ENCODE measurements around the gene RPN2. TPM values are rescaled to one million over a fixed set of nuclear protein-coding genes. Genes with fewer than 3 reads are reported as not detected.
"Not testable (repeated sequence)": the region's sequence is repeated elsewhere in the genome, so short reads cannot be mapped to it uniquely, and the experiment has no call there.

RPN2 gene
- total RNA-seq: 100 to 1,000 TPM; 123 to 125 TPM

DNA sequence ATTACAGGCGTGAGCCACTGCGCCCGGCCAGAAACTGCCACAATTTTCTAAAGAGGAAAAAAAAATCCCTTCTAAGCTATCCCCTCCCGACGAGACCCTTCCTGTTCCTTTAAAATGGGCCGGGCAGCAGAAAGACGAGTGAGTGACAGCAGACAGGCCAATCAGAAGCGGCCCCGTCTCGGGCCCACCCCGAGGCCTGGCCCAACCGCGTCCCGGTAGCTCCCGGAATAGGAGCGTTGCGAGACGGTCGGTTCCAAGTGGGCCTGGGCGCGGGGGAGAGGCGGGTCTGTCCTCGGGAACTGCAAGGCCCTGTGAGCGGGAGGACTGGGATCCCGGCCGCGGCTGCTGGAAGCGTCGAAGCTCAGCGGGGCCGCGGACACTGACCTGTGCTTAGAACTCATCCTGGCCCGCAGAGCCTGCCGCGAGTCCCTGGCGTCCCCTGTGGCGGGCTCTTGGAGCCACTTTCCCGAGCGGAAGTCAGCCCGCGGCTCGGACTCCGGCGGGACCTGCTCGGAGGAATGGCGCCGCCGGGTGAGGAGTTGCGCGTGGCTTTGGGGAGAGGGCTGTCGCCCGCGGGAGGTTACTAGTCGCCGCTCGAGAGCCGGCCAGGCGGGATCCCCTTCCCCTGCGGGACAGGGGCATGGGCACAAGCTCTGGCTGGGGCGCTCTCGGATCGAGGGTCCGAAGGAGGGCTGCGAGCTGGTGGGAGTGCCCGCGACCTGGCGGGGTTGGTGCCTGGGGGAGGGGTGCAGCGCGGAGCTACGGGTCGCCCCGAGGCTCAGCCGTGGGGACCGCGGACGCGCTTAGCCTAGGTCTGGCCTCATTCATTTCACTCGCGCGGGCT is at the start of gene RPN2, which contains the start of gene MROH8:
TSS of gene RPN2 (plus strand) at position 492 of the 844 bp plus-strand sequence. CDS start at position 519, 27 bp downstream.
TSS of gene MROH8 (minus strand) at position 710 of the 844 bp plus-strand sequence.
- intact Hi-C loops (cut with micrococcal nuclease): loop anchor here (1.0 to 10.0 kb wide), 3 partner anchors 13 to 164 kb away; no protein-coding TSS in a partner anchor
- Mint-ChIP-seq H3K4me1 (ENCODE audit: low read depth) (peaks cover 33% of the 10 kb centered on the region), H3K9me3 (no peaks in the 10 kb centered on the region), H3K27me3 (no peaks in the 10 kb centered on the region), H3K4me3 (peak within 1 kb of the TSS; percentile 95), H3K36me3 (peaks cover 15% of the 10 kb centered on the region), H3K27ac (peak within 1 kb of the TSS; percentile 96)
- DNase-seq: peak; percentile 98
- CTCF ChIA-PET: interaction anchor here (0.6 to 4.1 kb wide), 9 partner anchors 12 to 341 kb away, joined by 3 to 43 read pairs (median 4); partner anchors contain the start of gene RBL1
- POLR2A ChIA-PET: interaction anchor here (0.6 to 1.7 kb wide), 9 partner anchors 10 to 854 kb away, joined by 3 to 24 read pairs (median 5); partner anchors contain the start of genes BLCAP, MANBAL, RBL1 and RPRD1B

DNA sequence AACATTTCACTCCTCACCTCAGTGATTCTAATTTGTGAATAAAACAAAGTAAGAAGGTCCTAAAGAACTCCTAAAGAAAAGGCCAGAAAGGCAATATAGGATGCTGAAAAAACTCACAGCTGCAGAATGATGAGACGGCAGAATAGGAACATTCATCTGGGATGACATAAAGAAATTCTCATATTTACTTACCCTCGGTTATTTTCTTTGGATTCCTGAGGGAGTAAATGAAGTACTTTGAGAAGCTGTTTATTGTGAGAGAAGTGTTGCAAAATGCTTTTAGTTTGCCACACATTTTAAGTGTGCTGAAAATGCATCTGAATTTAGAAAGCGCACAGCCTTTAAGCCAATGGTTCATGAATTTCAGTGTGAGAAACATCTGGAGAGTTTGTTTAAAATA is 47.6 kb upstream of the RPN2 start:
- H3K36me3 Mint-ChIP-seq: no peaks in the 10 kb centered on the region
- DNase-seq: no peak
- H3K9me3 Mint-ChIP-seq: no peaks in the 10 kb centered on the region
- intact Hi-C loops (cut with micrococcal nuclease): no loop called here
- H3K4me3 Mint-ChIP-seq: no peak overlapping the region
- CTCF ChIA-PET: no interaction called here
- peaks cover 1% of the 10 kb centered on the region for H3K27me3 Mint-ChIP-seq
- no peak overlapping the region for H3K27ac Mint-ChIP-seq
- POLR2A ChIA-PET: no interaction called here
- no peaks in the 10 kb centered on the region for H3K4me1 Mint-ChIP-seq (ENCODE audit: low read depth)

DNA sequence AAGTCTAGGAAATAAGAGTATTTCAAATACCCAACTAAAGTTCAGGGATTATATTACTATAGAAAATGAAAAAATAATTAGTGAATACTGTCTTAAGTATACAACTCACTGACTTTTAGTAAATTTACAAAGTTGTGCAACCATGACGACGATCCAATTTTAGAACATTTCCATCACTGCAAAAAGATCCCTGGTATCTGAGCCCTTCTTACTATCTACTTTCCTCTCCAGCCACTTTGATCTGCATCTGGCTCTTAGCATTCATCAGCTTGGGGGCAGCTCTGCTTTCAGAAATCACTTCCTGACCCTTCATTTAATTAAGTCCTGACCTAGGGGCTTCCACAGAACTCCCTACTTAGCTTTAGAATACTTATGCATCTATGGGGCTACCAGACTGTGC is 45.2 kb upstream of the RPN2 start:
- no peaks in the 10 kb centered on the region for H3K9me3 Mint-ChIP-seq
- no peak for DNase-seq
- ChIA-PET POLR2A (no interaction called here), CTCF (no interaction called here)
- no peaks in the 10 kb centered on the region for H3K36me3 Mint-ChIP-seq
- intact Hi-C loops (cut with micrococcal nuclease): no loop called here
- no peak overlapping the region for H3K4me3 Mint-ChIP-seq
- no peaks in the 10 kb centered on the region for H3K4me1 Mint-ChIP-seq (ENCODE audit: low read depth)
- H3K27ac Mint-ChIP-seq: no peak overlapping the region
- H3K27me3 Mint-ChIP-seq: peaks cover 1% of the 10 kb centered on the region

DNA sequence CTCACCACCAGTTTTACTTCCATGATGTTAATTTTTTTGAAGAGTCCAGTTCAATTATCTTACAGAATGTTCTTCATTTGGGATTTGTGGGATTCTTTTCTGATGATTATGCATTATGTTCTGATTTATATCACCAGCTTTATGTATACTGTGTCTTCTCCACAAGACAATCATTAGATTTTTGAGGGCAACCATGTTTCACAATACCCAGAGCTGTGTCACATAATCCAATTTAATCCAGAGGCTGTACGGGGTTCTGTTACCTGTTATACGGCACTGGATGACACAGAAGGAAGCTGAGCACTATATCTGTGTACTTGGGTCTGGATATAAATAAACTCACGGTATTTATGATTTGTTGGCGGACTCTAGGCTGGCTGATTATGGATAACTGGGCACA is 41.6 kb upstream of the RPN2 start:
- ChIA-PET CTCF (no interaction called here), POLR2A (no interaction called here)
- Mint-ChIP-seq H3K27ac (no peak overlapping the region), H3K4me3 (no peak overlapping the region), H3K4me1 (ENCODE audit: low read depth) (no peaks in the 10 kb centered on the region), H3K27me3 (peaks cover 1% of the 10 kb centered on the region), H3K9me3 (no peaks in the 10 kb centered on the region), H3K36me3 (no peaks in the 10 kb centered on the region)
- intact Hi-C loops (cut with micrococcal nuclease): no loop called here
- DNase-seq: no peak

DNA sequence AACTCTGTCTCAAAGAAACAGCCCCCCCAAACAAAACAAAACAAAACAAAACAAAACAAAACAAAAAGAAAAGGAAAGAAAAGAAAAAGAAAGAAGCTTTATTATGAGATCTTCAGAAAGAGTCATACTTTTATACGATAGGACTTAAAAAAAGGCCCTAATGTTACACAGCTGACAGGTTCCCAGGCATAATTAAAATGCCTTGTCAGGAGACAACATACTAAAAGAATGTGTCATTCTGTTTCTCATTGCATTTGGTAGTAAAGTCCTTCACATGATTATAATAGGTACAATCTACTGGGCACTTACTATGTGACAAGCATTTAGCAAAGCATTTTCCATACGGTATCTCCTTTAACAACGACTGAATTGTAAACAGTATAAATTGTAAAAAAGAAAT is 36.4 kb upstream of the RPN2 start:
- H3K27ac Mint-ChIP-seq: no peak overlapping the region
- POLR2A ChIA-PET: no interaction called here
- CTCF ChIA-PET: no interaction called here

DNA sequence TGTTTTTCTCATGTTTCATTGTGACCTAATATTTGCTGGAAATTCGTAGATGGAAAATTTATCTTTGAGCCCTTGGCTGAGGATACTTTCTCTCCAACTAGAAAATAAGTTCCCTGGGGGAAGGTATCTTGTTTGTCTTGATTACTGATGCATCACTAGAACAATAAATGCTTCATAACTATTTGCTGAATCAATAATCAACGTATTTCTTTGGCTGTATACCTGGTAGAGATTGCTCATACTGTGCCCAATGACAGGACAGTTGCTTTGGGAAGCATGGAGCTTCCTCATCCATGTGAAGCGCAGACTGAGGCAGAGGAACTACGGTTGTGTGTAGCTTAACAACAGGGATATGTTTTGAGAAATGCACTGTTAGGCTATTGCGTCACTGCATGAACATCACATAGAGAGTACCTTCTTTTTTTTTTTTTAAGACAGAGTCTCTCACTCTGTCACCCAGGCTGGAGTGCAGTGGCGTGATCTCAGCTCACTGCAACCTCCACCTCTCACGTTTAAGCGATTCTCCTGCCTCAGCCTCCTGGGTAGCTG is 34.2 kb upstream of the RPN2 start:
- H3K9me3 Mint-ChIP-seq: no peaks in the 10 kb centered on the region
- intact Hi-C loops (cut with micrococcal nuclease): no loop called here
- H3K36me3 Mint-ChIP-seq: no peaks in the 10 kb centered on the region
- H3K4me3 Mint-ChIP-seq: no peak overlapping the region
- no peaks in the 10 kb centered on the region for H3K4me1 Mint-ChIP-seq (ENCODE audit: low read depth)
- H3K27ac Mint-ChIP-seq: no peak overlapping the region
- CTCF ChIA-PET: no interaction called here
- POLR2A ChIA-PET: interaction anchor here (0.9 kb wide), 1 partner anchor 9 kb away, joined by 4 read pairs; no protein-coding TSS in a partner anchor
- no peaks in the 10 kb centered on the region for H3K27me3 Mint-ChIP-seq
- no peak for DNase-seq

More for the DNA sequence above, 36.4 kb upstream of the RPN2 start:
- H3K36me3 Mint-ChIP-seq: no peaks in the 10 kb centered on the region
- H3K4me1 Mint-ChIP-seq (ENCODE audit: low read depth): no peaks in the 10 kb centered on the region
- intact Hi-C loops (cut with micrococcal nuclease): no loop called here
- no peaks in the 10 kb centered on the region for H3K27me3 Mint-ChIP-seq
- no peak for DNase-seq
- H3K9me3 Mint-ChIP-seq: no peaks in the 10 kb centered on the region
- H3K4me3 Mint-ChIP-seq: no peak overlapping the region

DNA sequence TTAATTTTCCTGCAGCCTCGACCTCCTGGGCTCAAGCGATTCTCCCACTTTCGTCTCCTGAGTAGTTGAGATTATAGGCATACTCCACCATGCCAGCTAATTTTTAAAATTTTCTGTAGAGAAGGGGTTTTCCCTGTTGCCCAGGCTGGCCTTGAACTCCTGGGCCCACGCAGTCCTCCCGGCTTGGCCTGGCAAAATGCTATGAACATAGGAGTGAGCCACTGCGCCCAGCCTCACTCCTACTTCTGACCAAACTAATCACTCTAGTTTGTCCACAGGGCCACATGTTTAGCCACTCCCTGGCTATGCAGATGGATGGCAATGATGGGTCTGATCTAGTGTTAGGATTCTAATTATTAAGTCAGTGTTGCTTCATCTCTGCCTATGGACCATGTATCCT is 31.9 kb upstream of the RPN2 start:
- ChIA-PET POLR2A (no interaction called here), CTCF (no interaction called here)
- H3K27me3 Mint-ChIP-seq: no peaks in the 10 kb centered on the region
- DNase-seq: no peak
- no peak overlapping the region for H3K4me3 Mint-ChIP-seq
- H3K4me1 Mint-ChIP-seq (ENCODE audit: low read depth): no peaks in the 10 kb centered on the region
- H3K36me3 Mint-ChIP-seq: no peaks in the 10 kb centered on the region
- no peaks in the 10 kb centered on the region for H3K9me3 Mint-ChIP-seq
- intact Hi-C loops (cut with micrococcal nuclease): no loop called here
- H3K27ac Mint-ChIP-seq: no peak overlapping the region

DNA sequence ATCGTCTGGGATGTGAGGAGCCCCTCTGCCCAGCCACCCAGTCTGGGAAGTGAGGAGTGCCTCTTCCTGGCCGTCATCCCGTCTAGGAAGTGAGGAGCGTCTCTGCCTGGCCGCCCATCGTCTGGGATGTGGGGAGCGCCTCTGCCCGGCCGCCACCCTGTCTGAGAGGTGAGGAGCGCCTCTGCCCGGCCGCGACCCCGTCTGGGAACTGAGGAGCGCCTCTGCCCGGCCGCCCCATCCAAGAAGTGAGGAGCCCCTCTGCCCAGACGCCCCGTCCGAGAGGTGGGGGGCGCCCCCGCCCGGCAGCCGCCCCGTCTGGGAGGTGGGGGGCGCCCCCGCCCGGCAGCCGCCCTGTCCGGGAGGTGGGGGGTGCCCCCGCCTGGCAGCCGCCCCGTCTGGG is 28.3 kb upstream of the RPN2 start:
- H3K27ac Mint-ChIP-seq; intact Hi-C loops (cut with micrococcal nuclease); POLR2A ChIA-PET; H3K36me3 Mint-ChIP-seq; CTCF ChIA-PET; DNase-seq; H3K27me3 Mint-ChIP-seq; H3K4me1 Mint-ChIP-seq (ENCODE audit: low read depth); H3K4me3 Mint-ChIP-seq; H3K9me3 Mint-ChIP-seq: not testable (repeated sequence)

DNA sequence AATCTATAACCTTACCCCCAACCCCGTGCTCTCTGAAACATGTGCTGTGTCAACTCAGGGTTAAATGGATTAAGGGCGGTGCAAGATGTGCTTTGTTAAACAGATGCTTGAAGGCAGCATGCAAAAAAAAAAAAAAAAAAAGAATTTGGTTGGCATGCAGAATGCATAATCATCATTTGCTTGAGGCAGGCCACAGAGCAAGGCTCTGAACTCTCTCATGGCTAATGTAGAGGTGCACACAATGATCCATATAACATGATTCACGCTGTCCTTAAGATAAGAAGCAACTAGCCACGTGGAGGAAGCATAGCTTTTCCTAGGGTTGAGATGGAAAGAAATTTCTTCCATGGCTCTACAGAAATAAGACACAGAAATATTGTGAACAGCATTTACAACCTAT is 27.6 kb upstream of the RPN2 start:
- Mint-ChIP-seq H3K27me3 (no peaks in the 10 kb centered on the region), H3K27ac (no peak overlapping the region), H3K36me3 (no peaks in the 10 kb centered on the region), H3K4me3 (no peak overlapping the region), H3K9me3 (no peaks in the 10 kb centered on the region), H3K4me1 (ENCODE audit: low read depth) (no peaks in the 10 kb centered on the region)
- CTCF ChIA-PET: no interaction called here
- no peak for DNase-seq
- POLR2A ChIA-PET: no interaction called here
- intact Hi-C loops (cut with micrococcal nuclease): no loop called here

DNA sequence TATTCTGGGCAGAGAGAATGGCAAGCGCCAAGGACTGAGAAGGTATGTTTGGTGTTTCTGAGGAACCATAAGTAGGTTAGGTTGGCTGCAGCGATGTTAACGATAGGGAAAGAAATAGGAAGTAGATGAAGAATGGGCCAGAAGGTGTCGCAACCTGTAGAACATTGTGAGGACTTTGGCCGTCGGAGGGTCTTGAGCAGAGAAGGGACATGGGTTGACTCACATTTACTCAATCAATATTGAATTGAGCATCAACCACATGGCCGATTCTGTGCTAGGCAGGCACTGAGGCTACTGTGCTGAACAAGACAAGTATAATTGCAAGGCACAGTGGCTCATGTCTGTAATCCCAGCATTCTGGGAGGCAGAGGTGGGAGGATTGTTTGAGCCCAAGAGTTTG is 26.8 kb upstream of the RPN2 start:
- H3K27me3 Mint-ChIP-seq: no peaks in the 10 kb centered on the region
- H3K9me3 Mint-ChIP-seq: no peaks in the 10 kb centered on the region
- no peaks in the 10 kb centered on the region for H3K36me3 Mint-ChIP-seq
- POLR2A ChIA-PET: no interaction called here
- H3K4me3 Mint-ChIP-seq: no peak overlapping the region
- no peak for DNase-seq
- intact Hi-C loops (cut with micrococcal nuclease): no loop called here
- H3K27ac Mint-ChIP-seq: no peak overlapping the region
- no peaks in the 10 kb centered on the region for H3K4me1 Mint-ChIP-seq (ENCODE audit: low read depth)
- CTCF ChIA-PET: no interaction called here

DNA sequence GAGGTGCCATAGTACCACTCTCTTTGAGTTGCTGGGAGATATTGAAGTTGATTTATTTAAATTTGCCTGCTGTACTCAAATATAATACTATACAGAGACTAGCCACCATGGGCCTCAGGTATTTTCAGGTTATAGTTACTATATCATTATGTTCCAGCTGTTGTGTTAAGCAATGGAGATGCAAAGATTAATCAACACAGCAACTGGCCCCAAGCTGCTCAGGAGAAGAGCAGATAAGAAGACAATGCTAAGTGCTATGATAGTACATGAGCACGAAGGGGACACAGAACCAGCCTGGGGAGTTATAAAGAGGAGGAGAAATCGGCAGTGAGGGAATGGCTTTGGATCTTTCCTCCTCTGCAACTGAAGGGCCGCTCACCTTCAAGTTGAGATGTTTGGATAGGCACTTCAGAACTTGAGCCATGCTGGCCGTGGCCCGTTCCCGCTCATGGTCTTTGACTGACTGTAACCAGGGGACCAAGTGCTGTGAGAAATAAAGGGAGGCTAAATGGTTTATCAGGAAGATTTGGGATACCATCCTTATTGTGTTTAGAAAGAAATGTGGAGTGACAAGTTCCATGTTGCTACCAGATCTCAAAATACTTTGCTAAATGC is 24.3 kb upstream of the RPN2 start:
- Mint-ChIP-seq H3K27ac (no peak overlapping the region), H3K36me3 (no peaks in the 10 kb centered on the region), H3K4me1 (ENCODE audit: low read depth) (no peaks in the 10 kb centered on the region), H3K4me3 (no peak overlapping the region), H3K9me3 (no peaks in the 10 kb centered on the region), H3K27me3 (no peaks in the 10 kb centered on the region)
- intact Hi-C loops (cut with micrococcal nuclease): no loop called here
- ChIA-PET CTCF (no interaction called here), POLR2A (no interaction called here)
- DNase-seq: no peak

DNA sequence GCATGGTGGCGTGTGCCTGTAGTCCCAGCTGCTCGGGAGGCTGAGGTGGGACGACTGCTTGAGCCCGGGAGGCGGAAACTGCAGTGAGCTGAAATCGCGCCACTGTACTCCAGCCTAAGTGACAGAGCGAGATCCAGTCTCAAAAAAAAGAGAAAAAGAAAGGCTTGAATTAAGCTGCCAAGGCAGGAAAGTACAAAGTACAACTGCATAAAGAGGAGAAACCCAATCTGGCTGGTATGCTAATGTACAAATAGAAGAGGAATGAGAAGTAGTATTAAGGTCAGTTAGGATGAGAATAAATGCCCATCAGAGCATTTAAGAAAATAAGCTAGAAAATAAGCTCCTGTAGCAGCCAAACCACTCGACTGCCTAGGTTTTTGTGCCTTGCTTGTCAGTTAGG is 23.1 kb upstream of the RPN2 start:
- Mint-ChIP-seq H3K27ac (no peak overlapping the region), H3K4me1 (ENCODE audit: low read depth) (no peaks in the 10 kb centered on the region), H3K27me3 (no peaks in the 10 kb centered on the region), H3K36me3 (no peaks in the 10 kb centered on the region), H3K9me3 (no peaks in the 10 kb centered on the region), H3K4me3 (no peak overlapping the region)
- intact Hi-C loops (cut with micrococcal nuclease): no loop called here
- DNase-seq: no peak
- CTCF ChIA-PET: interaction anchor here (0.8 to 1.1 kb wide), 2 partner anchors 19 to 38 kb away, joined by 3 read pairs; no protein-coding TSS in a partner anchor
- POLR2A ChIA-PET: interaction anchor here (1.1 kb wide), 1 partner anchor 12 kb away, joined by 3 read pairs; no protein-coding TSS in a partner anchor
